Measurements from ENCODE around the gene ME2.
"Not testable (repeated sequence)": the region's sequence is repeated elsewhere in the genome, so short reads cannot be mapped to it uniquely, and the experiment has no call there.

Gene ME2

GRCh38 chr18:50987261-50987660 is 108.3 kb downstream of the ME2 start:
- DNase-seq (no peak), ATAC-seq (replicated peaks) (no peak)
- Mint-ChIP-seq H3K36me3 (peaks cover 13 to 32% of the 10 kb centered on the region in 2 donors), H3K4me3 (no peak overlapping the region), H3K4me1 (peaks cover 0 to 3% of the 10 kb centered on the region in 2 donors), H3K9me3 (no peaks in the 10 kb centered on the region), H3K27ac (no peak overlapping the region), H3K27me3 (no peaks in the 10 kb centered on the region)

- Mint-ChIP-seq H3K9me3 (no peaks in the 10 kb centered on the region), H3K36me3 (peaks cover 14 to 34% of the 10 kb centered on the region in 2 donors), H3K4me1 (peaks cover 0 to 3% of the 10 kb centered on the region in 2 donors), H3K27ac (no peak overlapping the region), H3K4me3 (no peak overlapping the region), H3K27me3 (no peaks in the 10 kb centered on the region)
- ATAC-seq (replicated peaks), result no peak
- DNase-seq, result no peak
Observed at GRCh38 chr18:50989711-50990110, 110.8 kb downstream of the ME2 start.

GRCh38 chr18:50992351-50992762 is 113.4 kb downstream of the ME2 start:
- ATAC-seq (replicated peaks) (no peak), DNase-seq (no peak)
- H3K4me1 Mint-ChIP-seq, result no peaks in the 10 kb centered on the region
- H3K9me3 Mint-ChIP-seq, result peaks cover 2 to 4% of the 10 kb centered on the region in 2 donors
- H3K36me3 Mint-ChIP-seq, result peaks cover 4 to 24% of the 10 kb centered on the region in 2 donors
- H3K27me3 Mint-ChIP-seq, result no peaks in the 10 kb centered on the region
- no peak overlapping the region for H3K27ac Mint-ChIP-seq
- no peak overlapping the region for H3K4me3 Mint-ChIP-seq

- Mint-ChIP-seq H3K36me3 (peaks cover 4 to 17% of the 10 kb centered on the region in 2 donors), H3K27ac (no peak overlapping the region), H3K27me3 (no peaks in the 10 kb centered on the region), H3K4me1 (no peaks in the 10 kb centered on the region), H3K4me3 (no peak overlapping the region), H3K9me3 (peaks cover 2 to 4% of the 10 kb centered on the region in 2 donors)
- no peak for DNase-seq
- no peak for ATAC-seq (replicated peaks)
Observed at GRCh38 chr18:50994031-50994430, 115.1 kb downstream of the ME2 start.

- H3K27ac Mint-ChIP-seq; ATAC-seq (replicated peaks); H3K4me3 Mint-ChIP-seq; H3K4me1 Mint-ChIP-seq; H3K27me3 Mint-ChIP-seq; DNase-seq; H3K9me3 Mint-ChIP-seq: not testable (repeated sequence)
- H3K36me3 Mint-ChIP-seq, result peaks cover 20 to 24% of the 10 kb centered on the region in 2 donors
Observed at GRCh38 chr18:51003174-51003573, 124.3 kb downstream of the ME2 start.

All from stimulated activated naive B cell treated with anti-CD40 and anti-IgM and Interleukin-4, amounts not matched to agents 10 μg/mL and 1 μg/mL and 100 μg/mL, for 72 hours (primary cell).